ENCODE data around the gene CP. TPM values are rescaled to one million over a fixed set of nuclear protein-coding genes. Genes with fewer than 3 reads are reported as not detected.

The CP gene
- total RNA-seq, 2 experiments from 2014 or later, result not detected

- Histone ChIP-seq H3K9me2 (ENCODE audit: insufficient read depth, low read length) (no peaks in the 10 kb centered on the region), H2AFZ (ENCODE audit: low read length) (no peak overlapping the region), H3K27ac (ENCODE audit: low read depth, low read length, poor library complexity, severe bottlenecking) (no peak overlapping the region), H3K36me3 (ENCODE audit: insufficient read depth, low read length) (no peaks in the 10 kb centered on the region), H3K9me3 (ENCODE audit: low read length) (no peaks in the 10 kb centered on the region), H4K20me1 (ENCODE audit: insufficient read depth, low read length) (no peaks in the 10 kb centered on the region), H3K4me1 (ENCODE audit: insufficient read depth, low read length, poor library complexity, severe bottlenecking) (no peaks in the 10 kb centered on the region), H3K4me2 (ENCODE audit: low read length) (no peak overlapping the region), H3K4me3 (ENCODE audit: low read depth, low read length, poor library complexity, severe bottlenecking) (no peak overlapping the region), H3K79me2 (ENCODE audit: insufficient read depth, low read depth, low read length) (no peaks in the 10 kb centered on the region)
- no peak for DNase-seq (ENCODE audit: low spot score)
- intact Hi-C loops (cut with micrococcal nuclease; ENCODE audit: unreplicated experiment), result no loop called here
- POLR2A ChIA-PET, result no interaction called here
- CTCF ChIA-PET (ENCODE audit: unreplicated experiment), result no interaction called here
- TF ChIP-seq EZH2phosphoT487 (IDR thresholded peaks at IDR 0.05; ENCODE audit: borderline replicate concordance, low read depth, low read length), result no peak
- no peak for TF ChIP-seq CTCF (conservative IDR thresholded peaks at IDR 0.05; ENCODE audit: low read length)
- BruUV-seq (replicated peaks), result no TSS peak
Measured at GRCh38 chr3:149186219-149186618, 35.4 kb downstream of the CP start.

DNA sequence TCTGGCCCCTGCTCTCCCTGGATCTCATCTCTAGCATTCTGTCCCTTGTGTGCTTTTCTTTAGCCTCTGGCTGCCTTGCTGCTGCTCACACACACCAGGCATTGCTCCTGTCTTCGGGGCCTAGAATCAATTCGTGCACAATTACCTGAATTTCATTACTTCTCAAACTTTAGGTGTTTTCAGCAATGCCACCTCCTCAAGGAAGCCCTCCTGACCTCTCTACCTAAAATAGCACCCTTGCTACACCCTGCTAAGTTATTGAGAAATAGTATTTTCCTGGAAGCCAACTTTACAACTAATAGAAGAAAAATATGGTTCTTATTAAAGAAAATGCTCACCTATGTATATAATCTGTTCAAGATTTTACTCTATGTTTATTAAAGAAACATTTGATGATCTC lies 40.4 kb downstream of the CP start:
- H2AFZ ChIP-seq (ENCODE audit: low read length), result no peak overlapping the region
- BruUV-seq (replicated peaks), result no TSS peak
- no peak overlapping the region for H3K27ac ChIP-seq (ENCODE audit: low read depth, low read length, poor library complexity, severe bottlenecking)
- TF ChIP-seq EZH2phosphoT487 (IDR thresholded peaks at IDR 0.05; ENCODE audit: borderline replicate concordance, low read depth, low read length) (no peak), CTCF (conservative IDR thresholded peaks at IDR 0.05; ENCODE audit: low read length) (no peak)
- ChIA-PET CTCF (ENCODE audit: unreplicated experiment) (no interaction called here), POLR2A (no interaction called here)
- intact Hi-C loops (cut with micrococcal nuclease; ENCODE audit: unreplicated experiment), result no loop called here
- H3K9me3 ChIP-seq (ENCODE audit: low read length), result no peaks in the 10 kb centered on the region
- no peaks in the 10 kb centered on the region for H3K9me2 ChIP-seq (ENCODE audit: insufficient read depth, low read length)
- DNase-seq (ENCODE audit: low spot score), result no peak
- no peak overlapping the region for H3K4me3 ChIP-seq (ENCODE audit: low read depth, low read length, poor library complexity, severe bottlenecking)
- H3K4me1 ChIP-seq (ENCODE audit: insufficient read depth, low read length, poor library complexity, severe bottlenecking), result no peaks in the 10 kb centered on the region
- no peak overlapping the region for H3K4me2 ChIP-seq (ENCODE audit: low read length)
- H4K20me1 ChIP-seq (ENCODE audit: insufficient read depth, low read length), result no peaks in the 10 kb centered on the region
- H3K36me3 ChIP-seq (ENCODE audit: insufficient read depth, low read length), result no peaks in the 10 kb centered on the region; the same call in 1 of the 2 replicates
- H3K79me2 ChIP-seq (ENCODE audit: insufficient read depth, low read depth, low read length), result no peaks in the 10 kb centered on the region

- no peaks in the 10 kb centered on the region for H3K9me2 ChIP-seq (ENCODE audit: insufficient read depth, low read length)
- no peaks in the 10 kb centered on the region for H3K79me2 ChIP-seq (ENCODE audit: insufficient read depth, low read depth, low read length)
- H2AFZ ChIP-seq (ENCODE audit: low read length), result no peak overlapping the region
- no peak for TF ChIP-seq EZH2phosphoT487 (IDR thresholded peaks at IDR 0.05; ENCODE audit: borderline replicate concordance, low read depth, low read length)
- TF ChIP-seq CTCF (conservative IDR thresholded peaks at IDR 0.05; ENCODE audit: low read length), result no peak
- no peaks in the 10 kb centered on the region; the same call in 1 of the 2 replicates for H3K36me3 ChIP-seq (ENCODE audit: insufficient read depth, low read length)
- no peak overlapping the region for H3K4me2 ChIP-seq (ENCODE audit: low read length)
- ChIA-PET POLR2A (interaction anchor here (0.7 to 1.3 kb wide), 3 partner anchors 9 to 209 kb away, joined by 3 read pairs; no protein-coding TSS in a partner anchor), CTCF (ENCODE audit: unreplicated experiment) (no interaction called here)
- H3K4me3 ChIP-seq (ENCODE audit: low read depth, low read length, poor library complexity, severe bottlenecking), result no peak overlapping the region
- no peaks in the 10 kb centered on the region for H4K20me1 ChIP-seq (ENCODE audit: insufficient read depth, low read length)
- no peaks in the 10 kb centered on the region for H3K4me1 ChIP-seq (ENCODE audit: insufficient read depth, low read length, poor library complexity, severe bottlenecking)
- no TSS peak for BruUV-seq (replicated peaks)
- no peak for DNase-seq (ENCODE audit: low spot score)
- H3K9me3 ChIP-seq (ENCODE audit: low read length), result no peaks in the 10 kb centered on the region
- H3K27ac ChIP-seq (ENCODE audit: low read depth, low read length, poor library complexity, severe bottlenecking), result no peak overlapping the region
- intact Hi-C loops (cut with micrococcal nuclease; ENCODE audit: unreplicated experiment), result no loop called here
Measured at GRCh38 chr3:149180057-149180573, 41.5 kb downstream of the CP start.
